BLaER1 (cell line): Measurements from ENCODE around the gene PCIF1.
"Not testable (repeated sequence)": the region's sequence is repeated elsewhere in the genome, so short reads cannot be mapped to it uniquely, and the experiment has no call there.

ENCODE experiments used
- H3K27ac ChIP-seq: shearing (Covaris generic); formaldehyde crosslinking; 2 replicates; pipeline ENCODE4 v1.8.1; 2022
- H3K27me3 ChIP-seq: shearing (Covaris generic); formaldehyde crosslinking; 2 replicates; pipeline ENCODE4 v1.8.1; 2022
- H3K36me3 ChIP-seq: shearing (Covaris generic); formaldehyde crosslinking; 2 replicates; pipeline ENCODE4 v1.8.1; 2022
- H3K4me1 ChIP-seq: shearing (Covaris generic); formaldehyde crosslinking; 2 replicates; pipeline ENCODE4 v1.8.1; 2022
- H3K4me2 ChIP-seq: shearing (Covaris generic); formaldehyde crosslinking; 2 replicates; pipeline ENCODE4 v1.8.1; 2022
- H3K4me3 ChIP-seq: shearing (Covaris generic); formaldehyde crosslinking; 2 replicates; pipeline ENCODE4 v1.8.1; 2022
- H3K9ac ChIP-seq: shearing (Covaris generic); formaldehyde crosslinking; 2 replicates; pipeline ENCODE4 v1.8.1; 2022
- H3K9me3 ChIP-seq: shearing (Covaris generic); formaldehyde crosslinking; 2 replicates; pipeline ENCODE4 v1.8.1; 2022
- H4K20me1 ChIP-seq: shearing (Covaris generic); formaldehyde crosslinking; 2 replicates; pipeline ENCODE4 v1.8.1; 2022
- Cebpa-rat ChIP-seq: shearing (Covaris generic); IDR thresholded peaks from 2 replicates; pipeline ENCODE4 v1.8.1; 2022

PCIF1 gene

DNA sequence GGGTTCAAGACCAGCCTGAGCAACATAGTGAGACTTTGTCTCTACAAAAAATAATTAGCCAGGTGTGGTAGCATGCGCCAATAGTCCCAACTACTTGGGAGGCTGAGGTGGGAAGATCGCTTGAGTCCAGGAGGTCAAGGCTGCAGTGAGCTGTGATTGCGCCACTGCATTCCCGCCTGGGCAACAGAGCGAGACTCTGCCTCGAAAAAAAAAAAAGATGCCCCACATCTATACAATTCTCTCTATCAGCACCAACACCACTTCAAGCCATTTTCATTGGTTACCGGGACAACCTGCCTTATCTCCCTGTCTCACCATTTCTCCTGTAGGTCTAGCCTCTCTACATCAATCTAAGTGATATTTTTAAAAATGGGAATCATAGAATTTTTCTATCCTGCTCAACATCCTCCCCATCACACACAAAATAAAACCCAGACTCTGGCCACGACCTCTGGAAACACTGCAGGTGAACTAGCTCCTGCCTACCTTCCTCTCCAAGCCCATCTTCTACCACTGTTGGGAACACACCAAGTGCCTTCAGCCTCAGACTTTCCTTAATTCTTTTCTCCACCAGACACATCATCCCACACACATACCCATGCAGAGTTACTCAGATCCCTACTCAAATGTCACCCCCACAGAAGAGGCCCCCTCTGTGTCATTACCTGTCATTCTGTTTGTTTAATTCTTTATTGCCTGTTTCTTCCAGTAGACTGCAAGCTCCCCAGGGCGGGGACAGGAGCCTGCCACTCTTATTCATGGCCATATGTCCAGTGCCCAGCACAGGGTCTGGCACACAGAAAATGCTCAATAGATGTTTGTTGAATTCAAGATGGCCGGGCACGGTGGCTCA lies 12.9 kb upstream of the PCIF1 start:
- H3K4me1 ChIP-seq, result peaks cover 8% of the 10 kb centered on the region
- no peaks in the 10 kb centered on the region for H3K27me3 ChIP-seq
- H4K20me1 ChIP-seq, result no peaks in the 10 kb centered on the region
- H3K4me2 ChIP-seq, result no peak overlapping the region
- no peaks in the 10 kb centered on the region for H3K9me3 ChIP-seq
- H3K9ac ChIP-seq, result no peak overlapping the region
- H3K27ac ChIP-seq, result no peak overlapping the region
- TF ChIP-seq Cebpa-rat, result no peak
- no peaks in the 10 kb centered on the region for H3K36me3 ChIP-seq
- H3K4me3 ChIP-seq, result no peak overlapping the region

DNA sequence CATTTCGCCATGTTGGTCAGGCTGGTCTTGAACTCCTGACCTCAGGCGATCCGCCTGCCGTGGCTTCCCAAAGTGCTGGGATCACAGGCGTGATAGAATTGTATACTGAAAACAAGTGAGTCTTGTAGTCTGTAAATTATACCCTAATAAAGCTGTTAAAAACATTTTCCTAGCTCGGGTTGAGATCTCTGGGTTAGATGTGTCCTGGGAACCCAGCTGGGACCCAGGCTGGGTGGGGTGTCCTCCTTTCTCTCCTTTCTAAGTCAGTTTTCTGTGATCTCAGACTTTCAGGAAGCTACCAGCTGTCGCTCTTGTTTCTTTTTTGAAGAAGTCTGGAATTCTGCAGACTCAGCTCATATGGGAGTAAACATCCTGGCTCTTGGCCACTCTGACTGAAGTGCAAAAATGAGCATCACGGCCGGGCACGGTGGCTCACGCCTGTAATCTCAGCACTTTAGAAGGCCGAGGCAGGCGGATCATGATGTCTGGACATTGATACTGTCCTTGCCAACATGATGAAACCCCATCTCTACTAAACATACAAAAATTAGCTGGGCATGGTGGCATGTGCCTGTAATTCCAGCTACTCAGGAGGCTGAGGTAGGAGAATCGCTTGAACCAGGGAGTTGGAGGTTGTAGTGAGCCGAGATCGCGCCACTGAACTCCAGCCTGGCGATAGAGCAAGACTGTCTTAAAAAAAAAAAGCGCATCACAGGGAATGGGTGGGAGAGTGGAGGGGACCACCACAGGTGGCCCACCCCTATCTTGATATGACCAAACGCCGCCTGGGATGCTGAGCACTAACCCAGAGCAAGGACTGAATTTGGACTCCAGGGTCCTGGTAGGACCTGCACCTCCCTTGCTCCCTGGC lies 9.9 kb upstream of the PCIF1 start:
- H3K4me2 ChIP-seq, result no peak overlapping the region
- peaks cover 8% of the 10 kb centered on the region for H3K4me1 ChIP-seq
- no peak overlapping the region for H3K4me3 ChIP-seq

DNA sequence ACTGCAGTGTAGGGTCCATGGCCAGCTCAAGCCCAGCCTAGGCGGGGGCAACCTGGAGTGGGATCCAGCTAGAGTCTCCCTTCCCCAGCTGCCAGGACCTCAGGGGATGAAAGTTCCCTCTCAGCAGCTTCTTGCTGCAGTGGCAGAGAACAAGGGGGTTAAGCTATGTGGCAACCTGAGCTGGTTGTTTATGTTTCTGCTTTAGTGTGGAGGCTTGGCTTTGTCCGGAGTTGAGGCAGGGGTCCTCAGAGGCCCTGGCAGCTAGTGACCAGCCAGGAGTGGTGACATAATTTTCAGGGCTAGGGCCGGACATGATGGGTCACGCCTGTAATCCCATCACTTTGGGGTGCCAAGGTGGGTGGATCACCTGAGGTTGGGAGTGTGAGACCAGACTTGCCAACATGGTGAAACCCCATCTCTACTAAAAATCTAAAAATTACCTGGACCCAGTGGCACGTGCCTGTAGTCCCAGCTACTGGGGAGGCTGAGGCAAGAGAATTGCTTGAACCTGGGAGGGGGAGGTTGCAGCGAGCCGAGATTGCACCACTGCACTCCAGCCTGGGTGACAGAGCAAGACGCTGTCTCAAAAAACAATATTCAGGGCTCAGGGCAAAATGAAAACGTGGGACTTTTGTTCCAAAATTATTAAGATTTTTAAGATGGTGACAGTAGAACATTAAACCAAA lies 8.5 kb upstream of the PCIF1 start:
- H3K27ac ChIP-seq, result no peak overlapping the region
- TF ChIP-seq Cebpa-rat, result no peak
- no peaks in the 10 kb centered on the region for H3K36me3 ChIP-seq
- H3K9me3 ChIP-seq, result no peaks in the 10 kb centered on the region
- no peak overlapping the region for H3K4me3 ChIP-seq
- no peak overlapping the region for H3K9ac ChIP-seq
- no peaks in the 10 kb centered on the region for H4K20me1 ChIP-seq
- H3K4me1 ChIP-seq, result peaks cover 8% of the 10 kb centered on the region
- no peaks in the 10 kb centered on the region for H3K27me3 ChIP-seq
- no peak overlapping the region for H3K4me2 ChIP-seq

More for the DNA sequence above, 9.9 kb upstream of the PCIF1 start:
- Histone ChIP-seq H3K27me3 (no peaks in the 10 kb centered on the region), H3K9ac (no peak overlapping the region), H3K9me3 (no peaks in the 10 kb centered on the region), H3K27ac (no peak overlapping the region), H3K36me3 (no peaks in the 10 kb centered on the region), H4K20me1 (no peaks in the 10 kb centered on the region)
- TF ChIP-seq Cebpa-rat, result no peak

DNA sequence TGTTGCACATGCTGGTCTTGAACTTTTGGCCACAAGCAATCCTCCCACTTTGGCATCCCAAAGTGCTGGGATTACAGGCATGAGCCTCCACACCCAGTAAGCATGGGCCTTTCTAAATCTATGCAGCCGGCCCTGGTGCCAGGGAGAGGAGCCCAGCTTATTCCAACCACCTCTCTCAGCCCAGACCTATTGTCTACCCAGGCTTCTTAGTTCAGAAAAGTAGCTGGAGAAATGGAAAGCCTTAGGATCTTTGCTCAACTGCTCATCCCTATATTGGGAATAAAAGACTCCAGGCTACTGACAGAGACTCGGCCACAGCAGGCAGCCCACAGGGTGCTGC lies 7.8 kb upstream of the PCIF1 start:
- H3K36me3 ChIP-seq, result no peaks in the 10 kb centered on the region
- no peak for TF ChIP-seq Cebpa-rat
- H3K27ac ChIP-seq, result no peak overlapping the region

DNA sequence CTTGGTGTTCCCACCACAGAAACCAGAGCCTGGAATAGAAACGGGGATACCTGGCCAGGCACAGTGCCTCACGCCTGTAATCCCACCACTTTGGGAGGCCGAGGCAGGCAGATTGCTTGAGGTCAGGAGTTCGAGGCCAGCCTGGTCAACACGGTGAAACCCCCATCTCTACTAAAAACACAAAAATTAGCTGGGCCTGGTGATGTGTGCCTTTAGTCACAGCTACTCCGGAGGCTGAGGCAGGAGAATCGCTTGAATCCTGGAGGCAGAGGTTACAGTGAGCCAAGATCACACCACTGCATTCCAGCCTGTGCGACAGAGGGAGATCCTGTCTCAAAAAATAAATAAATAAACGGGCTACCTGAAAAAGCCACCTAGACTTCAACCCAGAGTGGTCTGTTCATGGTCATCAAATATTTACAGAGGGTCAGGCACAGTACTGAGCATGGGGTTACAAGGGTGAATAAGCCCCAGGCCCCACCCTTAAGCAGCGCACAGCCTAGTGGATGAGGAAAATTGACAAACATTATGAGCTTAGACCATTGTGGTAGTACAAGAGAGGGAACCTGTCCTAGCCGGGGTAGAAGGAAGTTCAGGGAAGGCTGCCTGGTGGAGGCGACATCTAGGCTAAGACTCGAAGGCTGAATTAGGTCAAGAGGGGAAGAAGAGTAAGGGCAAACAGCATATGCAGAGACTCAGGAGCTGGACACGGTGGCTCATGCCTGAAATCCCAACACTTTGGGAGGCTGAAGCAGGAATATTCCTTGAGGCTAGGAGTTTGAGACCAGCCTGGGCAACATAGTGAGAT lies 7.2 kb upstream of the PCIF1 start:
- Histone ChIP-seq H3K4me1 (peaks cover 5% of the 10 kb centered on the region), H3K36me3 (no peaks in the 10 kb centered on the region), H3K27me3 (no peaks in the 10 kb centered on the region), H3K4me2 (no peak overlapping the region), H4K20me1 (no peaks in the 10 kb centered on the region), H3K27ac (no peak overlapping the region), H3K9me3 (no peaks in the 10 kb centered on the region), H3K4me3 (no peak overlapping the region), H3K9ac (no peak overlapping the region)
- no peak for TF ChIP-seq Cebpa-rat

More for the DNA sequence above, 7.8 kb upstream of the PCIF1 start:
- no peak overlapping the region for H3K4me3 ChIP-seq
- peaks cover 8% of the 10 kb centered on the region for H3K4me1 ChIP-seq
- no peak overlapping the region for H3K9ac ChIP-seq
- no peaks in the 10 kb centered on the region for H4K20me1 ChIP-seq
- H3K27me3 ChIP-seq, result no peaks in the 10 kb centered on the region
- H3K9me3 ChIP-seq, result no peaks in the 10 kb centered on the region
- H3K4me2 ChIP-seq, result no peak overlapping the region

DNA sequence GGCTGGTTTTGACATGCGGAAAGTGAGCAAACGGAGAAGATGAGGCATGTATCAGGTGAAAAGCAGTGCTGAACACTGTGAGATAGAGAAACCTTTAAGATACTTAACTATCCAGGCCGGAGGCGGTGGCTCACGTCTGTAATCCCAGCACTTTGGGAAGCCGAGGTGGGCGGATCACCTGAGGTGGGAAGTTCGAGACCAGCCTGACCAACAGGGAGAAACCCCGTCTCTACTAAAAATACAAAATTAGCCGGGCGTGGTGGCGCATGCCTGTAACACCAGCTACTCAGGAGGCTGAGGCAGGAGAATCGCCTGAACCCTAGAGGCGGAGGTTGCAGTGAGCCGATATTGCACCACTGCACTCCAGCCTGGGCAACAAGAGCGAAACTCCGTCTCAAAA lies 2.8 kb upstream of the PCIF1 start:
- not testable (repeated sequence) for H3K27ac ChIP-seq, H3K9ac ChIP-seq, H3K4me2 ChIP-seq

DNA sequence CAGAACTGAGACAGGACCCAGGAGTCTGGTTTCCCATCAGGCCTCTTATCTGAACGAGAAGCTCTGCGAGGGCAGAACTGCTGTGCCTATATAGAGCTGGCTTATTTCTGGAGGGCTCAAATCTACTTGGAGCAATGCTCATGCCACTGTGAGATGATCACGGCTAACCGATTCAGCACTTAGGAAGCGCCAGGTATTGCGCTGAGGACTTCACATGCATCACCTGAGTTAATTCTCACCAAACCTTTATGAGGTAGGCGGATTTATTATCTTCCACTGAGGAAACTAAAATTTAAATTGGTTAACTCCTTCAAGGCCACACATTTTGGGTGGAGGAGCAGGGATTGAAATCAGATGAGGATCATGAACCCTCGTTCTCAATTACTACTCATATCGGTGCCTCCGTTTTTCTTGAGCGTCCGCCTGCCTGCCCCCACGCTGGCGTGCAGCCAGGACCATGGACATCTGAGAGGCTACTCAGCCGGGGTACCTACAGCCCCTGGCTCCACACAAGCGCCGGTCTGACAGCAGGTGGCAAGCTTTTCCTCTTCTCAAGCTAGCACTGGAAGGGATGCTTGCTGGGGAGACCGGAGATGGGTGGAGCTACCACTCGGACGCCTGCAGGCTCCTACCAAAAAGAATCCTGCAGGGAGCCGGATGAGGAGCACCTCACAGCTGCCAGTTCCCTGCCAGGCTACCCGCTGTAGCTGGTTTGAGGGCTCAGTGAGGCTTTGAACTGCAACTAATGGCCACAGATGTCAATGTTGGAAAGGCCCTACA lies 1.0 kb upstream of the PCIF1 start:
- peaks cover 16% of the 10 kb centered on the region for H3K4me1 ChIP-seq
- peaks cover 21% of the 10 kb centered on the region for H3K36me3 ChIP-seq
- peak overlapping the region; percentile 100 for H3K9ac ChIP-seq
- H3K27me3 ChIP-seq, result no peaks in the 10 kb centered on the region
- H3K4me2 ChIP-seq, result peak overlapping the region; percentile 88
- H4K20me1 ChIP-seq, result peaks cover 32% of the 10 kb centered on the region
- peak overlapping the region; percentile 100 for H3K27ac ChIP-seq
- no peaks in the 10 kb centered on the region for H3K9me3 ChIP-seq
- TF ChIP-seq Cebpa-rat, result no peak
- H3K4me3 ChIP-seq, result peak overlapping the region; percentile 91

More for the DNA sequence above, 2.8 kb upstream of the PCIF1 start:
- H3K36me3 ChIP-seq, H3K27me3 ChIP-seq, H3K4me3 ChIP-seq, H3K9me3 ChIP-seq: not testable (repeated sequence)
- H4K20me1 ChIP-seq, result peaks cover 15% of the 10 kb centered on the region
- peaks cover 16% of the 10 kb centered on the region for H3K4me1 ChIP-seq

DNA sequence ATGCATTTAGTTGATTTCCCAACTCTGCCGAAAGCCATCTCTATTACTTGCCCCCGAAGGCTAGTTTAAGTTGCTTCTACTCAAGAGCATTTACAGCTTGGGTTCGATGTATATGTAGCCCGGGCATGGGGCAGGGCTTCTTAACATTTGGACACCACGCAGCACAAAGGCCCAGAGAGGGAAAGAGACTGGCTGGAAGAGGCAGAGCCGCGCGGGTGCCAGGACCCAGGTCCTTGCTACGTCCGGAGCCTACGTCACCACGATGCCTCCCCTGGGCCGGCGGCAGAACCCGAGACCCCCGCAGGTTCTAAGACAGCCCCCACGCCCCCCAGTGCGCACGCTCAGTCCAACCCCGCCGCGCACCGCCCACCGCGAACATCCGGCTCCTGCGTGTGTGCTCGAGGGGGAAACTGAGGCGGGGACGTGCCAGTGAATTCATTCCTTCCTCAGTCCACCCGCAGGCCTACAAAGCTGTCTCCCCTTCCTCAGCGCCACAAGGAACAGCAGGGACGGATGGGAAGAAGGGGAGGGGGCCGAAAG lies 367 bp upstream of the PCIF1 start:
- Histone ChIP-seq H3K36me3 (peaks cover 28% of the 10 kb centered on the region), H3K4me3 (peak overlapping the region; percentile 91)

More for the DNA sequence above, 367 bp upstream of the PCIF1 start:
- Histone ChIP-seq H3K27me3 (no peaks in the 10 kb centered on the region), H3K9me3 (no peaks in the 10 kb centered on the region), H3K9ac (peak overlapping the region; percentile 100), H3K4me1 (peaks cover 16% of the 10 kb centered on the region), H3K27ac (peak overlapping the region; percentile 100), H3K4me2 (peak overlapping the region; percentile 88), H4K20me1 (peaks cover 39% of the 10 kb centered on the region)
- no peak for TF ChIP-seq Cebpa-rat
